GM12873 (cell line): Measurements from ENCODE around the gene EPX.

Experiments
- TF ChIP-seq, protein P1 (sequence below): IDR thresholded peaks from 2 replicates; pipeline ENCODE4 v1.5.1; 2012; ENCODE audit warnings: low read depth, mild to moderate bottlenecking, moderate library complexity, low read length, control low read depth; ENCODE audit not compliant: insufficient read depth; ENCODE audit errors: missing control alignments

The EPX gene

DNA sequence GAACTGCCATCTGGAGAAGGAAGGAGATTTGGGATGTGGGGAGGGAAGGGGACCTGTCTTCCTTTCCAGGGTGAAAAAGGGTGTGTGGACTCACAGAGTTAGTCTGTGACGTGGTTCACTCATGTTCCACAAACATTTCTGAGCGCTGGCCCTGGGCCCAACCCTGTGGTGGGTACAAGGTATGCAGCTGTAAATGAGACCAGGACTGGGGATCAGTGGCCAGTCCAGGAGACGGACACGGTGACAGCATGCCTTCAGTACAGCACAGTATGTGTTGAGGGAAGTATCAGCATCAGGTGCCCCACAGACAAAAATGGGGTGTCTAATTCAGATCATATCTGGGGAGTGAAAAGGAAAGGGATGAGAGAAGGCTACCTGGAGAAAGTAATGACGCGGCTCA lies 5.5 kb upstream of the EPX start:
- TF ChIP-seq, protein P1, sequence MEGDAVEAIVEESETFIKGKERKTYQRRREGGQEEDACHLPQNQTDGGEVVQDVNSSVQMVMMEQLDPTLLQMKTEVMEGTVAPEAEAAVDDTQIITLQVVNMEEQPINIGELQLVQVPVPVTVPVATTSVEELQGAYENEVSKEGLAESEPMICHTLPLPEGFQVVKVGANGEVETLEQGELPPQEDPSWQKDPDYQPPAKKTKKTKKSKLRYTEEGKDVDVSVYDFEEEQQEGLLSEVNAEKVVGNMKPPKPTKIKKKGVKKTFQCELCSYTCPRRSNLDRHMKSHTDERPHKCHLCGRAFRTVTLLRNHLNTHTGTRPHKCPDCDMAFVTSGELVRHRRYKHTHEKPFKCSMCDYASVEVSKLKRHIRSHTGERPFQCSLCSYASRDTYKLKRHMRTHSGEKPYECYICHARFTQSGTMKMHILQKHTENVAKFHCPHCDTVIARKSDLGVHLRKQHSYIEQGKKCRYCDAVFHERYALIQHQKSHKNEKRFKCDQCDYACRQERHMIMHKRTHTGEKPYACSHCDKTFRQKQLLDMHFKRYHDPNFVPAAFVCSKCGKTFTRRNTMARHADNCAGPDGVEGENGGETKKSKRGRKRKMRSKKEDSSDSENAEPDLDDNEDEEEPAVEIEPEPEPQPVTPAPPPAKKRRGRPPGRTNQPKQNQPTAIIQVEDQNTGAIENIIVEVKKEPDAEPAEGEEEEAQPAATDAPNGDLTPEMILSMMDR: no peak

DNA sequence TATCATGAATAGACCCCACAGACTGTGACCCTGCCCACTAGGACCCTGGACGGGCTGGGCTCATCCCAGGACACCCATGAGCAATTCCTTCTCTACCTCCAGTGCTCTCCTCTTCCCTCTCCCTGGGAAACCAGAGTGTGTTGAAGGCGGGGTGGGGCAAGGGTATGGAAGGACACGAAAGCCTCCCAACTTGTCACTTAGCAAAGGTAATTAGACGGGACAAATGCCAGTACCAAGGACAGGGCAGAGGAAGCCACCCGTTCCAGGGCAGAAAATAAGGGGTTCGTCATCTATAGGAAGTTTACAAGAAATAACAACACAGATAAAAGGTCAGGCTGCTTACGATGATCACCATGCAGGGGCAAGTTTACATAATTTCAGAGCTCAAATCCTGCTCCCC lies 4.9 kb upstream of the EPX start:
- TF ChIP-seq, protein P1: no peak

DNA sequence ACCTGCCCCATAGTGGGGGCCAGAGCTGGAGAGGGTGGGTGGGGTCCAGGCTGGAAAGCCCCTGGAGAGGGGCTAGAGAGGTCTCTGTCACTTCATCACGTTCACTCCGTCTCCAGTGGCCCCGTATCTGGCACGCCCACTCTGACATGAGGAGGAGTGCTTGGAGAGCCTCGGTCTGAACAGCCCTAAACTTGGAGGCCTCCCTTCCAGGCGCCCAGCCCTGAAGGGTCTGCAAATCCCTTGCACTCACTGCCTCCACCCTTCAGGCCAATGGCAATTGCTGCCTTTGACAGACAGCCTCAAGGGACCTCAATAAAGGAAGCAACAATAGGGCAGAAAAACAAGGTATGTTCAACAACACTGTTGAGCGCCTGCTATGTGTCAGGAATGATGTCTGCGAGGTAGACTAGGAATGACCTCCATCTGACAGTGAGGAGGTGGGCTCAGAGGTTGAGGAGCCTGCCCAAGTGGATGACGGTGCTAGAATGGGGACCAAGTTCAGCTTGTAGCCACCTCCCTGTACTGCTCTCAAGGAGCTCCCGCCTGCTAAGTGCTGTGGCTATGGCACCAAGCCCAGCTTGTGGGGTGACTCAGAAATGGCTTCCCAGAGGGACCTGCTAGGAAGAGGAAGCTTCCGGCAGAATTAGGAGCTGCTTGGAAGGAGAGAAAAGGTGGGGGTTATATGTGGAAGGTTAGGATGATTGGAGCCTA lies 2.9 kb upstream of the EPX start:
- TF ChIP-seq, protein P1: no peak

DNA sequence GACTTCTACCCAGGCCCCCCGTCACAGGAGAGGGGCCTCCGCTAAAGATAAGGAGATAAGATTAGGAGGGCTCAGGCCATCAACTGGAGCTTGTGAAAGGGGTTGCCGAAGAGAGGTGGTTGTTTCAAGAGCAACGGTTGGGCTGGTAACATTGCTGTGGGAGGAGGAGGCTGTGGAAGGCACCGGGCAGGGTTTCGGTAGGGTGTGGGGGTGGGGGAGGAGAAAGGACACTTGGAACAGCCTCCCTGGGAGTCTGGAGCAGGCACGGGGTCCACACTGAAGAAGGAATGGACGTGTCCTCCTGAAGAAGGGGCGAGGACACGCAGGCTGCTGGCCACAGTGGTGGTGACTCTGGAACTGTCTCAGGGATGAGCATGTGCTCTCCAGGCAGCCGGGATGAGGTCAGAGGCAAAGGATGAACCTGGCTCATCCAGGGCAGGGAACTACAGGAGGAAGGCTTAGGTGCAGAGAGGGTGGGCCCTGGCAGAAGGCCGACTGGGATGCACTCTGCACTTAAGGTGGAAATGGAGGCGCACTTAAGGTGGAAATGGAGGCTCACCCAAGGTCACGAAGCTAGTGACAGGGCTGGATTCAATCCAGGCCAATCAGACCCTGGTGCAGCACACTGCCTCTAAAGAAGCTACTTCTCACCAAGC lies 1.2 kb upstream of the EPX start:
- TF ChIP-seq, protein P1: no peak

DNA sequence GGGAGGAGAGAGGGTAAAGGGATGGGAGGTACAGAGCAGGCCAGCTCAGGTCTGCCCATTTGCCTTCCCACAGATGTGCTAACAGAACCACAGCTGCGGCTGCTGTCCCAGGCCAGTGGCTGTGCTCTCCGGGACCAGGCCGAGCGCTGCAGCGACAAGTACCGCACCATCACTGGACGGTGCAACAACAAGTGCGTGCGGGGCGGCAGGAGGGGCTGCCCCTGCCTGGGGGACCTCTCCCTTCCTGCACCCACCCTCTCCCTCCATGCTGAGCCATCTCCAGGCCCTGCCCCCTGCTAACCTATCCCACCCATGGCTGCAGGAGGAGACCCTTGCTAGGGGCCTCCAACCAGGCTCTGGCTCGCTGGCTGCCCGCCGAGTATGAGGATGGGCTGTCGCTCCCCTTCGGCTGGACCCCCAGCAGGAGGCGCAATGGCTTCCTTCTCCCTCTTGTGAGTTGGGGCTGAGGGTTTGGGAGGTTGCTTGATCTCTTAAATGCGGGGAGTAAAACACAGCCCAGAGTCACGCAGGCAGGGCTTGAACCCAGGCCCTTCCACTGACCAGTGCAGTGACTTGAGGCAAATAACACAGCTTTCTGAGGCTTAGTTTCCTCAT lies 1.2 kb downstream of the EPX start:
- TF ChIP-seq, protein P1: no peak

DNA sequence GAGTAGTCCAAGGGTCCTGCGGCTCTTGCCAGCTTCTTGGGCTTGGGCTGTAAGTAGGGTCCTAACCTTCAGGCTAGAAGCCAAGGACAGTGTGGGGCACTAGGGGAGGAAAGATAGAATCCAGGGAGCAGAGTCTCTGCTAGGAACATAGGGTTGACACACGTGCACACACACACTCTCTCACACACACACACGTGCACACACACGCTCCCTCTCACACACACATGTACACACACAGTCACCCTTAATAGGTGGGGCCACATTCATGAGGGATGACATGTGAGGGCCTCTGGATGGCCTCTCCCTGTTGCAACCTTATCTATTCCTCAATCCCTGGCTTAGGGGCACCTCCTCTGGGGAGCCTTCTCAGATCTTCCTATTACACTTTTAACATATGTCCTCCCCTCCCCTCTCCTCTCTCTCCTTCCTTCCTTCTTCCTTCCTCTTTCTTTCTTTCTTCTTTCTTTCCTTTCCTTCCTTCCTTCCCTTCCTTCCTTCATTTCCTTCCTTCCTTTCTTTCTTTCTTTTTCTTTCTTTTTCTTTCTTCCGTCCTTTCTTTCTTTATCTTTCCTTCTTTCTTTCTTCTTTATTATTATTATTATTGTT lies 3.1 kb downstream of the EPX start:
- TF ChIP-seq, protein P1: no peak

DNA sequence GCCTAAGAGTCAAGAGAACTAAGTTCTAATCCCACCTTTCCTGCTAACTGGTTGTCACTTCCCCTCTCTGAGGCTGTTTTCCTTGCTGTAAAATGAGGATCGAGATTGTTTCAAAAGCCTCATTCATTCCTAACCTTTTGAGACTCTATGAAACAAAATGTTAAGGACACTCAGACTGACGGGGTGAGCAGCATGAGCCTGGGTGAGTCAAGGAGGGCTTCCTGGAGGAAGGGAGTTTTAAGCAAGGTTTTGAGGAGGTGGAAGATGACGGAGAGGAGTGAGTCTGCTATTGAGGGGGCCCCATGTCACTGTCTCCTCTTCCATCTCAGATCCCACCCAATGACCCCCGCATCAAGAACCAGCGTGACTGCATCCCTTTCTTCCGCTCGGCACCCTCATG lies 4.1 kb downstream of the EPX start:
- TF ChIP-seq, protein P1: no peak
